CMK (cell line): ENCODE results near the gene ADSL.
"Not testable (repeated sequence)": the region's sequence is repeated elsewhere in the genome, so short reads cannot be mapped to it uniquely, and the experiment has no call there.

ENCODE experiments used
- DNase-seq: peaks from one replicate; pipeline ENCODE4 v3.0.0-alpha.2; 2010; ENCODE audit warnings: low read depth

ADSL gene

GRCh38 chr22:40374567-40374966 lies 28.3 kb downstream of the ADSL start:
- DNase-seq = no peak

- DNase-seq = no peak
Observed at GRCh38 chr22:40376149-40376548, 29.8 kb downstream of the ADSL start.

- no peak for DNase-seq
Observed at GRCh38 chr22:40377931-40378330, 31.6 kb downstream of the ADSL start.

- not testable (repeated sequence) for DNase-seq
Observed at GRCh38 chr22:40378448-40378847, 32.1 kb downstream of the ADSL start.

GRCh38 chr22:40381461-40381860 lies 35.2 kb downstream of the ADSL start:
- no peak for DNase-seq

GRCh38 chr22:40383905-40384304 lies 37.6 kb downstream of the ADSL start:
- no peak for DNase-seq

- no peak for DNase-seq
Observed at GRCh38 chr22:40385036-40385782, 38.9 kb downstream of the ADSL start.

- DNase-seq = no peak
Observed at GRCh38 chr22:40387746-40388145, 41.4 kb downstream of the ADSL start.

GRCh38 chr22:40388231-40388630 lies 41.9 kb downstream of the ADSL start:
- DNase-seq = no peak

- DNase-seq = no peak
Observed at GRCh38 chr22:40391417-40391816, 45.1 kb downstream of the ADSL start.

- no peak for DNase-seq
Observed at GRCh38 chr22:40392618-40393017, 46.3 kb downstream of the ADSL start.

GRCh38 chr22:40394607-40395006 lies 48.3 kb downstream of the ADSL start:
- DNase-seq = no peak

GRCh38 chr22:40395607-40396006 lies 49.3 kb downstream of the ADSL start:
- no peak for DNase-seq

GRCh38 chr22:40396882-40397281 lies 50.6 kb downstream of the ADSL start:
- DNase-seq = no peak

- DNase-seq = no peak
Observed at GRCh38 chr22:40397396-40397795, 51.1 kb downstream of the ADSL start.

GRCh38 chr22:40399621-40400020 lies 53.3 kb downstream of the ADSL start:
- no peak for DNase-seq

- peak; percentile 50 for DNase-seq
Observed at GRCh38 chr22:40400159-40400558, 53.9 kb downstream of the ADSL start.

- DNase-seq = no peak
Observed at GRCh38 chr22:40401532-40401931, 55.2 kb downstream of the ADSL start.

GRCh38 chr22:40401981-40402406 lies 55.7 kb downstream of the ADSL start:
- DNase-seq = no peak

- no peak for DNase-seq
Observed at GRCh38 chr22:40403141-40403540, 56.8 kb downstream of the ADSL start.

GRCh38 chr22:40403651-40404050 lies 57.4 kb downstream of the ADSL start:
- DNase-seq = no peak

- no peak for DNase-seq
Observed at GRCh38 chr22:40404251-40405177, 58.2 kb downstream of the ADSL start.
